NT2/D1 (cell line): ENCODE results near the gene SEZ6.

Source experiments
- YY1 ChIP-seq: IDR thresholded peaks from 2 replicates; pipeline ENCODE4 v1.6.1; 2011; ENCODE audit not compliant: insufficient read length, insufficient read depth
- ZNF274 ChIP-seq: IDR thresholded peaks from 2 replicates; pipeline ENCODE4 v1.6.1; 2011; ENCODE audit warnings: mild to moderate bottlenecking, low read depth, low read length

DNA sequence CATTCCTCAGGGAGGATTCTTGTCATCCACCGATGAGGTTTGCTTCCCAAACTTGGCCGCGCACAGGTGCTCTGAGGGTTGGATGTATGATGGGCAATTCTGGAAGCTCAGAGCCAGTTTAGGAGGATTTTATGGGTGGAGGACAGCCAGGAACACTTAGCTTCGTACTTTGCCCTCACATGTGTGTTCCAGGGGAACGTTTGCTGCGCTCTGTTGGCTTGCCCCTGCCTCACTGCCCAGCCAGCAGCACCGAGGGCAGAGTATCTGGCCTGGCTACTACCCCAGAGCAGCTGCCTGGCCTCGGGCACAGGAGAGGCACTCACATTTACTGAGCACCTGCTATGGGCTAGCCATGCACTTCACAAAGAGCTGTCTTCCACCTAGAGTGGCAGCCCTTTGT is 14.1 kb downstream of the SEZ6 start:
- TF ChIP-seq ZNF274 (no peak), YY1 (no peak)
